HG03280 (cell line): ENCODE data around the gene SH3TC1.

Experiments
- ATAC-seq: cut with Tn5 transposase; IDR thresholded peaks from one replicate; pipeline ENCODE4 v1.9.1; 2021; ENCODE audit warnings: mild to moderate bottlenecking, moderate library complexity; ENCODE audit not compliant: unreplicated experiment

SH3TC1 gene

GRCh38 chr4:8179771-8180170 is 19.3 kb upstream of the SH3TC1 start:
- no peak for ATAC-seq

GRCh38 chr4:8180310-8181093 is 18.6 kb upstream of the SH3TC1 start:
- ATAC-seq, result no peak

DNA sequence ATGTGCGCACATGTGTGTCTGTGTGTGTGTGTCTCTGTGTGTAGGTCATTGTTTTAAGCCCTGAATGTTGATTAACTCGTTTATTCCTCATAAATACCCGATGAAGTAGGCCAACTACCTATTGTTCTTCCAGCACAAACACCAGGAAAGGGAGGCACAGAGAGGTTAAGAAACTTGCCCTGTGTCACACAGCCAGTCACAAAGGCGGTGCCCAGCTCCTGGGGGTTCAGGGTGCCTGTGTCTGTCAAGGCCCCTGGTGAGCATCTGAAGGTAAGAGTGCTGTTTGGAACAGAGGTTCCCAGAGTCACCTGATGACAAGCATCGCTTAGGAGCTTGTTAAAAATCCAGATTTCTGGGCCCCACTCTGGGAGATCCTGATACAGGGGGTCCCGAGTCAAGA is 18.0 kb upstream of the SH3TC1 start:
- no peak for ATAC-seq

DNA sequence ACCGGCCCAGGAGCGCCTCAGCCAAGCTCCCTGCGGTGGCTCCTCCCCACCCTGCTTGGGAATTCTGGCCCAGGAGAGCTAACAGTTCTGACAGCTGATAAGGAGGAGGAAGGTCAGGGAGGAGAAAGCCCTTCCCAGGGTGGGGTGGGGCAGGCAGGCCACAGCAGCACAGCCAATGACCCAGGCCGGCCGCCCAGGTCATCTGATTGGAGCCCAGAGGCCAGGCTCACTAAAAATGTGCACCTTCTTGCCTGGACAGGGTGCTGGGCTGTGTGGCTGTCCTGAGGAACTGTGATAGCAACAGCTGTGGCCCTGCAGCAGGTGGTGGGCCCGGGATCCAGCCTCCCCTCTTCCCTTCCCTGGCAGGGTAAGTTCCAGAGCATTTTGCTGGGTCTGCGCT is 17.2 kb upstream of the SH3TC1 start:
- ATAC-seq, result no peak

GRCh38 chr4:8182294-8182693 is 16.8 kb upstream of the SH3TC1 start:
- no peak for ATAC-seq

DNA sequence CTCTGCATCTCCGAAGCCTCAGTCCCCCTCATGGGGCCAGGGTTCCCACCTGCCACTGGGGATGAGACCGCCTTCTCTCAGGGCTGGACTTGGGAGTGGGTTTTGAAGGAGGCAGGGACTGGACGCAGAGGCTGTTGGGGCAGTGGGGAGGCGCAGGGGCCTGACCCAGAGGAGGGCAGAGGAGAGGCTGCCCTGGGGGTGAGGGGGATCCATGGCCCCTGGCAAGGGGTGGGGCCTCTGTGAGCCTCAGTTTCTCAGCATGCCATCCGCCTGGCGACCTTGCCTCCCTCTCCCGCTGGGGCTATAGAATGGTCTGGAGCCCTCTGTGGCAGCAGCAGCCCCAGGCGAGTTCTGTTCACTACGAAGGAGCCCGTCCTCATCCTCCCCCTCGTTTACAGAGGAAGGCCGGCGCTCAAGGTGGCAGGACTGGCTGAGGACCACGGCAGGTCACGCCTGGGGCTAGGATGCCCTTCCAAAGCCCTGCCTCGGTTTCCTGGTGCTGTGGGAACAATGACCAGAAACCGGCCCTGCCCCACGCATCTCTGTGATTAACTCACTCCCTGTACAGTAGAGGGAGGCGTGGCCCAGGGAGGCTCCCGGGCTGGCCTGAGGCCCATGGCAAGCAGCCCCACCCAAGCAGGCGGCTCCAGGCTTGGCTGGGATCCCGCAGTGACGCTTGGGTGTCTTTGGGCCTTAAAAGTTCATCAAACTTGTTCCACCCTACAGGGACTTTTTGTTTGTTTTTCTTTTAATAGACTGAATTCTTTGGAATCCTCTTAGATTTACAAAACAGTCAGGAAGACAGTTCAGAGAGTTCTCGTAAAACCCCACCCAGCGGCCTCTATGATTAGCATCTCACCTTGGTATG is 16.0 kb upstream of the SH3TC1 start:
- ATAC-seq, result no peak

GRCh38 chr4:8184061-8184460 is 15.0 kb upstream of the SH3TC1 start:
- ATAC-seq, result no peak

DNA sequence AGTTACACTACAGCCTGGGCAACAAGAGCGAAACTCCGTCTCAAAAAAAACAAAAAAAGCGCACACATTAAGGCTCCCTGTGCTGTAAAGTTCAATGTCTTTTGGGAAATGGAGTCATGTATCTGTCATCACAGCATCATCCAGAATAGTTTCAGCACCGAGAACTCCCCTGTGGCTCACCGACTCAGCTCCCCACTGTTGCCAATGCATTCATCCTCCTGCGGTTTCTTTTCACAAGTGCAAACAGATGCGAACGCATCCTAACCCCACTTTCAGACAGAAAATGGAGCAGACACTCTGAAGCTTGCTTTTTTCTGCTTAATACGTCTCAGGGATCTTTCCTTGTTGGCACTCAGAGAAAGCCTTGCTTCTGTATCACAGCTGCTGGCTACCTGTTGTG is 13.8 kb upstream of the SH3TC1 start:
- ATAC-seq, result no peak

DNA sequence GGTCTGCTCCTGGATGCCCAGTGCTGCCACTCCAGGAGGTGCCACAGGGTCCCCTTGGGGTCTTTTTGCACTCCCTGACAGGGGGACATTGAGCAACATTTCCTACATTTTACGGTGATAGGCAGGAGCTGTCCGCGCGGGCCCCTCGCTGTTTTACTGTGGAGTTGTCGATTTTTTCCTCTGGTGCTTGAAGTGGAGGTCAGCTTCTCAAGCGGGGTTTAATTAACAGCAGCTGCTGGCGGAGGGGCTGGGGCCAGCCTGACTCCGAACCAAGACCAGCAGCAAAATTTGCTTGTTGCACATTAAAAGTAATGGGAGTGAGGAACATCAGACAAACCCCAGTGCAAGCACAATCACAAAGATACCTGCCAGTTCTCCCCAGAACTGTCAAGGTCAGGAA is 13.2 kb upstream of the SH3TC1 start:
- ATAC-seq, result no peak

- no peak for ATAC-seq
Measured at GRCh38 chr4:8188085-8188484, 11.0 kb upstream of the SH3TC1 start.

DNA sequence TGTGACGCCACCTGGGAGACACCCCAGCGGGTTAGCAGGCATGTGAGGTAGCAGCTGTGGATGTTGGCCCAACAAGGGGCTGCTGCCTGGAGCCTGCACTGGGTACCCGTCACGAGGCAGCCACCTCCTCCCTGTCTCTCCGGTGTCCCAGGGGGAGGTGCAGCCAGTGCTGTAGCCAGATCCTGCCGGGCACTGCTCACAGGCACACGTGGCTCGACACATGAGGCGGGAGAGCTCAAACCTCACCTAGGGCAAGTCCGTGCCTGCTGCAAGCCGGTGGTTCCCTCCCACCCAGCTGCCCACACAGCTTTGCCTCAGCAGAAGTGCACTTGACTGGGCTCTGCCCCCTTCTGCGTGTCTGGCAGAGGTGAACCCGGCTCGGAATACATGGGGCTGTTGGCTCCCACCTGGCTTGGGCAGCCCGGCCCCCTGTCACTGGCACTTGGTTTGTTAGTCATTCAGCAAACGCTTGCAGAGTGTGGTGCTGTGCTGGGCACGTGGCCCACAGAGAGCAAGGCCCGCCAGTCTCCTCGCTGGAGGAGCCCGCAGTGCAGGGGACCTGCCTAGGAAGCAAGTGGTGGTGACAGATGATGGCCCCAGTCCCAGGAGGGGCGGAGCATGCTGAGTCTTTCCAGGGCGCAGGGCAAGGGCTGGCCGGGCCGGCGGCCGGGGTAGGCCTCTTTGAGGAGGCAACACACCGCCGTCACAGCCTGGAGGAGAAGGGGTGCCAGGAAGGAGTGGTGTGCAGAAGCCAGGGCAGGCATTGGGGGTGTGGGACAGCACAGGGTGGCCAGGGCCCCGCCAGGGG is 10.1 kb upstream of the SH3TC1 start:
- no peak for ATAC-seq

GRCh38 chr4:8189551-8190466 is 9.3 kb upstream of the SH3TC1 start:
- ATAC-seq, result no peak

- ATAC-seq, result no peak
Measured at GRCh38 chr4:8191136-8191747, 7.8 kb upstream of the SH3TC1 start.

GRCh38 chr4:8192748-8193738 is 6.0 kb upstream of the SH3TC1 start:
- ATAC-seq, result peak; percentile 83

GRCh38 chr4:8194306-8195242 is 4.5 kb upstream of the SH3TC1 start:
- no peak for ATAC-seq

GRCh38 chr4:8195431-8195830 is 3.7 kb upstream of the SH3TC1 start:
- ATAC-seq, result no peak

DNA sequence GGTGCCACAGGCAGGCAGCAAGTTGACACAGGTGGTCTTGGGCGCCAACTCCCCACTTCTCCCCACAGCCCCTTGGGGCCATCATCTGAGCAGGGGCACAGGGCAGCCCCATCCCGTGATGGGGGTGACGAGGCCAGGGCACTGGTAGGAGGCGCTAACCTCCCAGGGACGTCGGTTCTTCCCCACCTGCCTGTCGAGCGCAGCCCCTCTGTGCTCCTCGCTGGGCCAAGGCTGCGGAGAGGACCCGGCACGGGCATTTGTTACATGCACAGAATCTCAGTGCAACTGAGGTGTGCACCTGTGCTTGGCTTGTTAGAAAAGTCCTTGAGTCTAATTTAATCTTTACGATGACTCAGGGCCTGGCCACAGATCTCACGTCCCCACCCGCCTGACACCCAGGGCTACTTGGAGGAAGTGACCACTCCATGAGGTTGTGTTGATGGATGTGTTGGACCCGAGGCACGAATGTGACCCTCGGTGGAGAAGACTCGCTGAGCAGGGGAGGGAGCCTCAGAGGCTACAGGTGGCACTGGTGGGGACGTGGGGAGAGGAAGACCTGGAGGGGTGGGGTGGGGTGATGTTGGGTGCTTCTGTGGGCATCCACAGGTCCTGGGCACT is 3.1 kb upstream of the SH3TC1 start:
- no peak for ATAC-seq
